UCSD-AML1 (cell line): ENCODE results near the gene NAV2.

ENCODE experiments used
- DNase-seq: peaks from one replicate; lab custom pipeline; 2025; ENCODE audit not compliant: unreplicated experiment; lab: John Stamatoyannopoulos, UW

Gene NAV2

GRCh38 chr11:19774817-19775580 lies 62.4 kb downstream of the NAV2 start:
- DNase-seq: no peak

- DNase-seq: no peak
Measured at GRCh38 chr11:19775622-19776021, 63.0 kb downstream of the NAV2 start.

DNA sequence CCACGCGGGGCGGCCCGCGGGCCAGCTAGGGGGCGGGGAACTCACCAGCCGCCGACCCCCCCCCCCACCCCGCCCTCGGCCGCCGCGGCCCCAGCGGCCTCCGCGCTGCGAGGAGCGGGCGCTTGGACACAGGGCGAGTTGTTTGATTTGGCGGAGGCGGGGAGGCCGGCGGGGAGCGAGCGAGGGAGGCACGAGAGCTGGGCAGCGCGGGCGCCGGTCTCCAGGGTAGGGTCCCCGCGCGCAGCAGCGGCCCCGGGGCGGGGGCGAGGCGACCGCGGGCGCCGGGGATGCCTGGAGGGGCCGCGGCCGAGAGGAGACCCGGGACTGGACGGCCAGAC lies 64.4 kb downstream of the NAV2 start:
- DNase-seq: no peak

- DNase-seq: no peak
Measured at GRCh38 chr11:19777377-19778102, 64.9 kb downstream of the NAV2 start.

GRCh38 chr11:19779740-19780139 lies 67.1 kb downstream of the NAV2 start:
- no peak for DNase-seq

- DNase-seq: no peak
Measured at GRCh38 chr11:19781351-19781750, 68.7 kb downstream of the NAV2 start.

GRCh38 chr11:19785265-19785664 lies 72.6 kb downstream of the NAV2 start:
- no peak for DNase-seq

GRCh38 chr11:19786644-19787043 lies 74.0 kb downstream of the NAV2 start:
- no peak for DNase-seq

DNA sequence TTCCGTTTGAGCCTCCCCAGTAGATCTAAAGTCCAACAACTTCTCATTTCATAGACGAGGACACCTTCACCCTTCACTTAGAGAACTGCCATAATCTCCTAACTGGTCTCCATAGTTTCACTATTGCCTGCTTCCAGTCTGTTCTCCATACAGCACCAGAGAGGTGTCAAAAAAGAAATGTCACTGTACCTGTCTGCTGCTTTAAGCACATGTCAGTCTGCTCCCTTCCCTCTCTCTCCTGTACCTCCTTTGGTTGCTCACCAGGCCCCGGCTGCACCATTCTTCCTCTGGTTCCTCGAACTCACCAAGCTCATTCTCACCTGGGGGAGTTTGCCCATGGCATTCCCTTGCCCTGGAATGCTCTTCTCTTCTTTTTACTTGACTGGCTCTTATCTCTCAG lies 75.8 kb downstream of the NAV2 start:
- no peak for DNase-seq

- no peak for DNase-seq
Measured at GRCh38 chr11:19789245-19789644, 76.6 kb downstream of the NAV2 start.

- DNase-seq: no peak
Measured at GRCh38 chr11:19789835-19790710, 77.4 kb downstream of the NAV2 start.

DNA sequence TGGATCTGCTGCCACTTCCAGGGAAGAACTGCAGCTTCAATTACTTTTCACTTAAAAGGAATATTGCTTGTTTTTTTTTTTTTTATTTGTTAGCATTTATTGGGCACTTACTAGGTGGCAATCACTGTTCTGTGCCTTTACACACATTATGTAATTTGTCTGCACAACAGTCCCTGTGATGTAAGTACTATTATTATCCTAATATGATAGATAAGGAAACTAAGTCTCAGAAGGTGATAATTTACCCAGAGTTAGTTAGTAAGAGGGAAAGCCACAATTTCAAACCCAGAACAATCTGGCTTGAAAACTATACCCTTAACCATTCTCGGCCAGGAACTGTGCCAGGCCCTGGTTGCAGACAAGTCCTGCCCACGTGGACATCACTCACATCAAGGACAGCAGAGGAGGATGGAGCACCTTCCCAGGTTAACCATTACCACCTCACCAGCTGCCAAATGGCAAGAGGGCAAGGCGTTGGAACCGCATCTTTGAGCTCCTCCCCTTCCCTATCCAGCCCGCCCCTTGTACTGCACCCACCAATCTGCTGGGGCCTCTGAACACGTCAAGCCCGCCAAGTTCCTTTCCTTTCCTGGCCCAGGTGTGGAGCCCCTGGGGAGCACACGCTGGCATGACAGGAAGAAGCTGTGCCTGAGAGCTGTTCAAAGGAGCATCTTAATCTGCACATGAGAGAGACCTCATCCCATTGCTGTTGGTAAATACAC lies 78.4 kb downstream of the NAV2 start:
- DNase-seq: no peak

DNA sequence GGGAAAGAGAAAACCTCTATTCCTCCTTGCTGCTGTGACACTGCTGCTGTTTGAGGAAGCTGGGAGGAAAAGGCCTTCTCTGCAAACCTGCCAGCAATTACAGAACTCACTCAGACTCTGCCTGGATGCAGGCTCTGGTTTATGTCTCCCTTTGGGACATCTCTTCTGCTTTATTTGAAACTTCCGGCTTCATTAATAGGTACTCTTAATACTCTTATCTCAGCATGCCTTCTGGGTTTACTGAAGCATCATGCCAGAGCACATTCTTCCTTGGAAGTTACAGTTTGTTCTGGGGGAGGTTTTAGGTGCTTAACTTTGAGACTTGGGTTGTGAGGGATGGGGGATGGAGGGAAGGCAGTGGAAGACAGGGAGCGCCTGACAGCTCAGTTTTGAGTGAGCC lies 79.9 kb downstream of the NAV2 start:
- no peak for DNase-seq

DNA sequence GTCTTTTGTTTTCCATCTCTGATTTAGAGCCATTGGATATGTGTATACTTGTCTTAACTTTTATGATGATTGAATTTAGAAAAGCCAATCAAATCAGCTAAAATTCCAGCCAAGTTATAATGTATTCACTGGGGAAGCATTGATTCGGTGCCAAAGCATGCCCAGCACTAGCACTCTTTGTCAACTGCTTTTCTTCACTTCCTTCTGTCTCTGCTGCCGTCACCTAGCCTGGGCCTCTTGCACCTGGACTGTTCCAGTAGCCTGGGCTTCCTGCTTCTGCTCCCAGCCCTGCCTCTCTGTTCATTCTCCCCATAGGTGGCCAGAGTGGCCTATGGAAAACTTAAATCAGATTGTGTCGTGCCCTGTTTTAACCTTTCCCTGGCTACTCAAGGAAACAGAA lies 80.7 kb downstream of the NAV2 start:
- DNase-seq: no peak

DNA sequence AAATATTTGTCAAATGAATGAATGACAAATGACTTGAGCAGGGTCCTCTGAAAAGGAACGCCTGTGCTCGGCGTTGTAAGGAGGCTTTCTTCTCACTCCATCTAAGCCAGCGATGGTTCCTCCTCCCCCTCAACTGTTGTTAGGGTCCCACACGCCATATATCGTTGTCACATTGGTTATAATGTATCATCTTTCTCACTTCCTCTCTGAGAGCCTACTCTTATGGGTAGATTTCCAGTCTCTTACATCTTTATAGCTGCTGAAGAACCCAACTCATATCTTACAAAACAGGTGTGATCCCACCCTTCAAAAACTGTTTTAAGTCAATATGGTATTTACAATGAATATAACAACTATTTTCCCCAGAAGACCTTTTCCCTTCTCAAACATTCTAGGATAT lies 81.5 kb downstream of the NAV2 start:
- DNase-seq: no peak

- DNase-seq: no peak
Measured at GRCh38 chr11:19795082-19795481, 82.4 kb downstream of the NAV2 start.

DNA sequence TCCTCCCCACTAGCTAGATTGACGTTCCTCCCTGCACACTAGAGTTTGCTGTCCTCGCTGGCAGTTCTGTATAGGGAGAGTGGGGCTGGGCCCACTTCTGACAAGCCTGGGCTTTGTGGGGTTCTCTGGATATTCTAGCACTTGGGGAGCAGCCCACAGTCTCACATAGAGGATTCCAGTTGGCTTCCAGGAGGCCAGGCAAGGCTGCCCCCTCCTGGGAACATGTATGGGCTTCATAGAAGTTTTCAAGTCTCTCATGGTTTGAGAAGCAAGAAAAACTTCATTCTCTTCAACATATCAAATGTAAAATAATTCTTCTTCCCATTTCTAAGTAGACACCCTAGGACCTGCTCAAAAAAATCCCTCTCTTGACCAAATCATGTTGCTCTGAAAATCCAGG lies 87.5 kb downstream of the NAV2 start:
- no peak for DNase-seq

DNA sequence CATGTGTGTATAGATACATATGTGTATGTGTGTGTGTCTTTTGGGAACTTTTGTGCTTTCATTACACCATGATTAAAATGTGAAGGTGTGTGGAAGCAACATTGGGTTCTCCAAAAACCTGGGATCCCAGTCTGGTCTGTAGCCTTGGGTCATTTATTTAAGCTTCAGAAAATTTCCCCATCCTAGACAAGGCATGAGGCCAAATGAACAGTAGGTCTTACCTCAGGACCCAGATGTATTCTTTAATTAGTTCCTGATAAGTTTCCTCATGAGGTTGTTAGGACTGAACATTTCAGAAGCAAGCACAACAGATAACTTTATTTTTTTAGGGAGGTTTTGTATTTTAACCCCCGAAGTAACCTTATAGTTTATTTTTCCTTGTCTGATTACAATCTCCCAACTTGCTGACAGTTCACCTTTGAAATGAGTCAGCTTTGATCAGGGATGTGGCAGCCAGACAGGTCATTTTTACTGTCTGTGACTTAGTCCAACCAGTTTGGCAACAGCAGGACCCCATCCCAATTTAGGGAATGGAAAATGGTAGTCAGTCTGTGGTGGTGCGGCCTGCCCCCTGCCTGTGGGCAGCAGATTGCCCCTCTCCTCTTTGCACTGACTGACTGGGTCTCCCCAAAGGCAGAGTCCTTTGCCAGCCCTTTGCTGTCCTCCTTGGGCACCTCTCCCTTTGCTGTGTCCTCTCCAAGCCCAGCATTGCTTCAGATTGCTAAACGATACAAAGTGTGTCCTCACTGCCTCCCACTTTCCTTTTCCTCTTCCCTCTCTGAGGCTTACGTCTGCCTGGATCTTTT lies 88.3 kb downstream of the NAV2 start:
- no peak for DNase-seq

DNA sequence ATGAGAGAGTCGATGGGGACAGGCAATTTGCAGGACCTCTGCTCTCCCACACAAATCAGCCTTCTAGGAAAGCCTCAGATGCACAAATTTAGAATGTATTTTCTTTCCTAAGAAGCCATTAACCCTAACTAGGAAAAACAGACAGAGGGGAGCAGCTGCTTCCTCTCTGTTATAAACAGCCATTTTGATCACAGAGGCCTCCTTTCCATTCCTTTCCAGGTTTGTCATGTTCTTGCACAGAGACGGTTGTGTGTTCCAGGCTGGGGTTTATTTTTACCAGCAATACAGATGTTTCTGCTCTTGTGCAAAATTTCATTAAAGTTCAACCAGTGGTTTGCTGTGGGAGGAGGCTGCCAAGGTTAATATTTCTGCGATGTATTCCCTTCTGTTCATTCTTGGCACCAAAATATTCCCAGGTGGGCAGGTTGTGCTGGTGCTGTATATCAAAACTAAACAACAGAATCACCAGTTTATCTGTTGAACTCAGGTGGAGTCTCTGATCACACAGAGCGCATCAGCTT lies 90.2 kb downstream of the NAV2 start:
- no peak for DNase-seq

GRCh38 chr11:19803506-19803998 lies 90.9 kb downstream of the NAV2 start:
- no peak for DNase-seq
